Upper lobe of left lung (tissue), 6 donors: ENCODE measurements around the gene CARD9. TPM values are rescaled to one million over a fixed set of nuclear protein-coding genes. Genes with fewer than 3 reads are reported as not detected.

Experiments
- ATAC-seq, 2 donors: fragments of 200-7000 bp; cut with Tn5 transposase; one replicate each; pipeline ENCODE4 v1.9.1; 2022; ENCODE audit warnings: mild to moderate bottlenecking in 2 of 2, moderate library complexity in 2 of 2; ENCODE audit not compliant: low FRiP score in 2 of 2
- DNase-seq, 2 donors: peaks; one replicate each; pipeline ENCODE4 v3.0.0-alpha.2; 2019 to 2020
- H3K27ac ChIP-seq, 4 donors: fragments of 200-600 bp; sonication (generic); one replicate each; pipeline ENCODE4 v1.5.1; 2016 to 2019
- H3K27me3 ChIP-seq, 4 donors: fragments of 200-600 bp; sonication (generic); one replicate each; pipeline ENCODE4 v1.5.1; 2017 to 2019
- H3K36me3 ChIP-seq, 4 donors: fragments of 200-600 bp; sonication (generic); one replicate each; pipeline ENCODE4 v1.5.1; 2016 to 2019
- H3K4me1 ChIP-seq, 4 donors: fragments of 200-600 bp; sonication (generic); one replicate each; pipeline ENCODE4 v1.5.1; 2018 to 2019
- H3K4me3 ChIP-seq, 4 donors: fragments of 200-600 bp; sonication (generic); one replicate each; pipeline ENCODE4 v1.5.1; 2017 to 2019; ENCODE audit warnings: mild to moderate bottlenecking in 2 of 4, moderate library complexity in 1 of 4
- H3K9me3 ChIP-seq, 4 donors: fragments of 200-600 bp; sonication (generic); one replicate each; pipeline ENCODE4 v1.5.1; 2018 to 2019
- EP300 ChIP-seq, 4 donors: sonication (generic); formaldehyde crosslinking; IDR thresholded peaks; one replicate each; pipeline ENCODE4 v1.5.1; 2017; ENCODE audit warnings: antibody characterized with exemption in 4 of 4, control low read depth in 2 of 4
- POLR2A ChIP-seq, 4 donors: fragments of 450-650 bp; IDR thresholded peaks; one replicate each; pipeline ENCODE4 v1.5.1; 2016 to 2017; ENCODE audit warnings: antibody characterized with exemption in 4 of 4, mild to moderate bottlenecking in 2 of 4
- POLR2AphosphoS5 ChIP-seq, 2 donors: sonication (generic); formaldehyde crosslinking; IDR thresholded peaks; one replicate each; pipeline ENCODE4 v1.5.1; 2017; ENCODE audit warnings: antibody characterized with exemption in 2 of 2
- WGBS, 2 donors: methylation state at CpG; one replicate each; pipeline ENCODE4 v1.1.5; 2017 to 2018; 5-methylcytosine and 5-hydroxymethylcytosine counted together
- total RNA-seq, 6 donors: library from RNA; depleted of rRNA in 4 of 6; stranded (reverse); fragments of >200 nt in 4 of 6; gene quantifications; one replicate each; pipeline versions ENCODE4 v1.1.0 to v1.2.1, GENCODE V29; 2016 to 2021
- TF ChIP-seq, protein P1 (sequence below), 6 experiments: fragments of 450-650 bp in 4 of 6; fragments of 200-600 bp in 2 of 6; sonication (generic) in 2 of 6; IDR thresholded peaks; one replicate each; pipeline ENCODE4 v1.5.1; 2016 to 2019; ENCODE audit warnings: antibody characterized with exemption in 6 of 6
- donor health status: DM: no; HTN: no; CAD: no; lungs with moderate emphysema.
- donor health status: DM: no; HTN: yes; CAD: no; lungs with severe emphysema.

CARD9 gene
- total RNA-seq, 6 donors from 2014 or later: 3.5 to 30.4 (median 16.8) TPM

DNA sequence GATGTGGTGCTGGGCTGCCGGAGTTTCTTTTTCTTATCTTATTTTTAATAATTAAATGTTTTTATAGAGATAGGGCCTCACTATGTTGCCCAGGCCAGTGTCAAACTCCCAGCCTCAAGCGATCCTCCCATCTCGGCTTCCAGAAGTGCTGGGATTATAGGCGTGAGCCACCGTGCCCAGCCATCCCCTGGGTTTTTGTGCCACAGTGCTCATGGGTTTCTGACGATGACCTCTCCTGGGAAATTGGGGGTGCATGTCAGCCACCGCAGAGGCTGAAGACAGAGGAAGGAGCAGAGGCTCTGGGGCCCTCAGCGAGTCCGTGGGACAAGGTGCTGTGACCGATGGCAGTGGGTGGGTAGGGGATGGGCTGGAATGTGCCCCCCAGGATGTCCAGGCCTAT is 31.7 kb downstream of the CARD9 start:
- Histone ChIP-seq H3K4me1 (peaks cover 38 to 52% (median 40%) of the 10 kb centered on the region in 4 donors), H3K36me3 (peaks cover 0 to 16% (median 4%) of the 10 kb centered on the region in 4 donors), H3K9me3 (no peaks in the 10 kb centered on the region), H3K27me3 (no peaks in the 10 kb centered on the region), H3K4me3 (no peak overlapping the region), H3K27ac (peak overlapping the region; percentile 65 to 86 (median 84))
- no peak for DNase-seq
- ATAC-seq: no peak
- 82 to 83% methylated on average over 6 to 10 of the region's 10 CpGs for WGBS, 2 donors
- TF ChIP-seq EP300 (IDR thresholded peaks at IDR 0.05) (no peak), POLR2AphosphoS5 (IDR thresholded peaks at IDR 0.05) (no peak), POLR2A (IDR thresholded peaks at IDR 0.05) (no peak)
- TF ChIP-seq, protein P1, sequence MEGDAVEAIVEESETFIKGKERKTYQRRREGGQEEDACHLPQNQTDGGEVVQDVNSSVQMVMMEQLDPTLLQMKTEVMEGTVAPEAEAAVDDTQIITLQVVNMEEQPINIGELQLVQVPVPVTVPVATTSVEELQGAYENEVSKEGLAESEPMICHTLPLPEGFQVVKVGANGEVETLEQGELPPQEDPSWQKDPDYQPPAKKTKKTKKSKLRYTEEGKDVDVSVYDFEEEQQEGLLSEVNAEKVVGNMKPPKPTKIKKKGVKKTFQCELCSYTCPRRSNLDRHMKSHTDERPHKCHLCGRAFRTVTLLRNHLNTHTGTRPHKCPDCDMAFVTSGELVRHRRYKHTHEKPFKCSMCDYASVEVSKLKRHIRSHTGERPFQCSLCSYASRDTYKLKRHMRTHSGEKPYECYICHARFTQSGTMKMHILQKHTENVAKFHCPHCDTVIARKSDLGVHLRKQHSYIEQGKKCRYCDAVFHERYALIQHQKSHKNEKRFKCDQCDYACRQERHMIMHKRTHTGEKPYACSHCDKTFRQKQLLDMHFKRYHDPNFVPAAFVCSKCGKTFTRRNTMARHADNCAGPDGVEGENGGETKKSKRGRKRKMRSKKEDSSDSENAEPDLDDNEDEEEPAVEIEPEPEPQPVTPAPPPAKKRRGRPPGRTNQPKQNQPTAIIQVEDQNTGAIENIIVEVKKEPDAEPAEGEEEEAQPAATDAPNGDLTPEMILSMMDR (IDR thresholded peaks at IDR 0.05): no peak

DNA sequence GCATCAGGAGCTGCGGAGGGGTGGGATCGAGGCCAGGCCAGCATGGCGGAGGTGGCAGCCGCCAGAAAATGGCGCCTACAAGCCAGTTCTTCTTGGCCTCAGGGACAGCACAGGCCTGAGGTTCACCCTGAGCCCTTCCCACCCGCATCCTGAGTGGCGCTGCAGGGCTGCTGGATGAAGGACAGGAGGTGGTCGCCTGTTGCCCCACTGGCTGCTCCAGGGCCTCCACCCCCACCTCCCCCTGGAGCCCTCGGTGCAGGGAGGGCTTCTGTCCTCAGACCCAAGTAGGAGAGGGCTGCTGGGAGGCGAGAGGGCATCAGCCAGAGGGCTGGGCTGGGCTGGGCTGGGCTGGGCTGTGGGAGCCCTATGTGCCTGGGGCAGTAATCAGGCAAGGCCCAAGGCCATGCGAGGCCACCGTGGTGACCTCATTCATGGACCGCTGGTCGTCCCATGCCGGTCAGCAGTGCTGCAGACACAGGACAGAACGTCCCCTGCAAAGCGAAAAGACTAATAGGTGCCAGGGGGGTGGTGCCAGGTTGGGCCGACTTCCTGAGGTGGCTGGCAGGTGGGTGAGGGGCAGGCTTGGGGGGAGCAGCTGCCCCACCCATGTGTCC is 32.3 kb downstream of the CARD9 start:
- TF ChIP-seq EP300 (IDR thresholded peaks at IDR 0.05) (no peak), POLR2A (IDR thresholded peaks at IDR 0.05) (no peak), POLR2AphosphoS5 (IDR thresholded peaks at IDR 0.05) (no peak)
- TF ChIP-seq, protein P1 (IDR thresholded peaks at IDR 0.05): no peak
- Histone ChIP-seq H3K36me3 (peaks cover 0 to 19% (median 4%) of the 10 kb centered on the region in 4 donors), H3K4me3 (no peak overlapping the region), H3K9me3 (no peaks in the 10 kb centered on the region), H3K27ac (peak overlapping the region in 1 of 4 donors; percentile 31), H3K4me1 (peaks cover 32 to 46% (median 34%) of the 10 kb centered on the region in 4 donors), H3K27me3 (no peaks in the 10 kb centered on the region)
- peak in 1 of 2 donors; percentile 64 for DNase-seq
- WGBS, 2 donors: 87% methylated on average over 13 to 18 of the region's 18 CpGs
- no peak for ATAC-seq

DNA sequence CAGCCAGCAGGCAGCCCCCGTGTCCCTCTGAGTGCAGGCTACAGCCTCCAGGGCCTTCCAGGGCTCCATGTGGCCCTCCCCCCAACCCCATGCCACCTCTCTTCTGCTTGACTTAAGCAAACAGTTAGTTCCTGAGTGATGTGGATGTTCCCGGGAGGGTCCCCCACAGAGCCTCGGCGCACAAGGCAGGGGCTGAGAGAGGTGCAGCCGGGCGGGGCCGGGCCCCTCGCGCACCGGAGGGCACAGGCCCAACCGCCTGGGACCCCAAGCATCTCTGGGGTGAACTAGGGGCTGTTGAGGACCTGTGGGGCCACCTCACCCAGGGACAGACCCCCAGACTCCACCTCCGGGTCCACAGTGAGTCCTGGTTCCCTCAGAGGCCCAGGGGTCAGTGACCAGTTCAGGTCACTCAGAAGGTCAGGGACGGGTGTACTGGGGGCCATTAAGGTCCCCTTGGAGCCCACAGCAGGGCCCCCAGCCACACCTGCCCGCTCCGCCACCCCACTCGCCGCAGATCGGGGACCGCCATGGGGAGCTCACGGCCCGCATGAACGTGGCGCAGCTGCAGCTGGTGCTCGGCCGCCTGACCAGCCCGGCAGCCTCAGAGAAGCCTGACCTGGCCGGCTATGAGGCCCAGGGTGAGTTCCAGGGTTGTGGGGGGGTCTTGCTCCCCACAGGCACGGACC is 33.0 kb downstream of the CARD9 start:
- Histone ChIP-seq H3K27me3 (no peaks in the 10 kb centered on the region), H3K4me1 (peaks cover 27 to 39% (median 27%) of the 10 kb centered on the region in 4 donors), H3K36me3 (peaks cover 0 to 25% (median 5%) of the 10 kb centered on the region in 4 donors), H3K27ac (peak overlapping the region in 1 of 4 donors; percentile 31), H3K9me3 (no peaks in the 10 kb centered on the region), H3K4me3 (no peak overlapping the region)
- 91 to 100% methylated on average over 4 to 27 of the region's 28 CpGs for WGBS, 2 donors
- TF ChIP-seq POLR2A (IDR thresholded peaks at IDR 0.05): no peak
- TF ChIP-seq, protein P1 (IDR thresholded peaks at IDR 0.05): no peak
- TF ChIP-seq EP300 (IDR thresholded peaks at IDR 0.05): no peak
- no peak for TF ChIP-seq POLR2AphosphoS5 (IDR thresholded peaks at IDR 0.05)
- DNase-seq (peak in 1 of 2 donors; percentile 78), ATAC-seq (no peak)

DNA sequence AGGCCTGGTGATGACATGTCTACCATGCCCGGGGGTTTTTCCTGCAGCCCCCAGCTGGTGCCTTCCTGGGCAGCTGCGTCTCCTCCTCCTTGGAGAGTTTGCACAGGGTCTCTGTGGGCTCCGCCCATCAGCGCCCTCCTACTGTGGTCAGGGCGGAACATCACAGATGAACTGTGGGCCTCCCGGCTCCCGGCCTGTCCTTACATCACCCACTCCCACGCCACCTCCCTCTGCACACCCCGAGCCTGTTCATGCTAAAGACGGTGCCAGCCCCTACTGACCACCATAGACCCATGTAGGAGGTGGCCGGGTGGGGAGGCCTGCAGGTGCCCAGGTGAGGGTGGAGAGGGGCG is 33.5 kb downstream of the CARD9 start:
- peaks cover 21 to 34% (median 22%) of the 10 kb centered on the region in 4 donors for H3K4me1 ChIP-seq
- ATAC-seq (no peak), DNase-seq (peak in 1 of 2 donors; percentile 44)
- H3K36me3 ChIP-seq: peaks cover 0 to 25% (median 8%) of the 10 kb centered on the region in 4 donors
- no peaks in the 10 kb centered on the region for H3K27me3 ChIP-seq
- no peak overlapping the region for H3K4me3 ChIP-seq
- TF ChIP-seq POLR2AphosphoS5 (IDR thresholded peaks at IDR 0.05): no peak
- no peak for TF ChIP-seq POLR2A (IDR thresholded peaks at IDR 0.05)
- TF ChIP-seq, protein P1 (IDR thresholded peaks at IDR 0.05): no peak
- TF ChIP-seq EP300 (IDR thresholded peaks at IDR 0.05): no peak
- 90 to 96% methylated on average over 5 to 12 of the region's 12 CpGs for WGBS, 2 donors
- H3K9me3 ChIP-seq: no peaks in the 10 kb centered on the region
- H3K27ac ChIP-seq: no peak overlapping the region
